Hepatocyte (in vitro differentiated cells): Measurements from ENCODE around the gene ATAD5. TPM values are rescaled to one million over a fixed set of nuclear protein-coding genes. Genes with fewer than 3 reads are reported as not detected.
A peak's percentile ranks its signal among the peaks of the same experiment; 100 is the strongest.

ENCODE experiments used
- DNase-seq: peaks from one replicate; pipeline ENCODE4 v3.0.0-alpha.2; 2016; ENCODE audit warnings: low spot score
- H2AFZ ChIP-seq: fragments of 200-600 bp; sonication (generic); 2 replicates; pipeline ENCODE4 v1.6.0; 2016; ENCODE audit warnings: antibody characterized with exemption, mild to moderate bottlenecking
- H3K27ac ChIP-seq: fragments of 200-600 bp; sonication (generic); 2 replicates; pipeline ENCODE4 v1.5.1; 2016; ENCODE audit warnings: mild to moderate bottlenecking
- H3K27me3 ChIP-seq: fragments of 200-600 bp; sonication (generic); 2 replicates; pipeline ENCODE4 v1.6.1; 2016
- H3K36me3 ChIP-seq: fragments of 200-600 bp; sonication (generic); replicated peaks from 2 replicates; pipeline ENCODE4 v1.5.1; 2016; ENCODE audit warnings: low read depth; ENCODE audit not compliant: insufficient read depth
- H3K4me1 ChIP-seq: fragments of 200-600 bp; sonication (generic); 2 replicates; pipeline ENCODE4 v1.5.1; 2016; ENCODE audit warnings: mild to moderate bottlenecking, moderate library complexity; ENCODE audit not compliant: insufficient read depth
- H3K4me2 ChIP-seq: fragments of 200-600 bp; sonication (generic); 2 replicates; pipeline ENCODE4 v1.6.0; 2016
- H3K4me3 ChIP-seq: fragments of 200-600 bp; sonication (generic); 2 replicates; pipeline ENCODE4 v1.5.1; 2016; ENCODE audit warnings: mild to moderate bottlenecking
- H3K79me2 ChIP-seq: fragments of 200-600 bp; sonication (generic); 2 replicates; pipeline ENCODE4 v1.6.0; 2017; ENCODE audit warnings: mild to moderate bottlenecking
- H3K9me2 ChIP-seq: fragments of 200-600 bp; sonication (generic); replicated peaks from 2 replicates; pipeline ENCODE4 v1.6.0; 2017; ENCODE audit warnings: mild to moderate bottlenecking; ENCODE audit not compliant: insufficient read depth
- H3K9me3 ChIP-seq: fragments of 200-600 bp; sonication (generic); 2 replicates; pipeline ENCODE4 v1.5.1; 2016; ENCODE audit warnings: low read depth, mild to moderate bottlenecking
- H4K20me1 ChIP-seq: fragments of 200-600 bp; sonication (generic); 2 replicates; pipeline ENCODE4 v1.6.0; 2016; ENCODE audit warnings: mild to moderate bottlenecking; ENCODE audit not compliant: insufficient read depth, poor library complexity, severe bottlenecking
- EZH2 ChIP-seq: fragments of 200-600 bp; sonication (generic); IDR thresholded peaks from 2 replicates; pipeline ENCODE4 v1.6.1; 2016; ENCODE audit warnings: antibody characterized with exemption, mild to moderate bottlenecking, borderline replicate concordance
- EZH2phosphoT487 ChIP-seq: fragments of 200-600 bp; sonication (generic); IDR thresholded peaks from one replicate; pipeline ENCODE4 v1.6.1; 2018; ENCODE audit warnings: antibody characterized with exemption, mild to moderate bottlenecking, low read depth, moderate library complexity; ENCODE audit not compliant: unreplicated experiment, severe bottlenecking
- WGBS: methylation state at CpG from one replicate; pipeline ENCODE4 v1.1.6; 2016; ENCODE audit warnings: low lambda C conversion rate; ENCODE audit errors: missing lambda C conversion rate; 5-methylcytosine and 5-hydroxymethylcytosine counted together
- polyA plus RNA-seq: library from polyadenylated mRNA; unstranded; fragments of >200 nt; fragmentation: Nextera tagmentation; extraction: Ambion mirVana; gene quantifications from 2 replicates; pipeline ENCODE4 v1.2.1, GENCODE V29; 2016
- total RNA-seq: library from RNA; depleted of rRNA; stranded (reverse); fragments of >200 nt; gene quantifications from 2 replicates; pipeline ENCODE4 v1.2.3, GENCODE V29; 2014
- TF ChIP-seq, protein P1 (sequence below): fragments of 200-600 bp; sonication (generic); IDR thresholded peaks from 2 replicates; pipeline ENCODE4 v1.5.1; 2016; ENCODE audit warnings: antibody characterized with exemption, mild to moderate bottlenecking; ENCODE audit not compliant: poor library complexity

The ATAD5 gene
- total and polyA plus RNA-seq, 2 experiments from 2014 or later = 1.5 to 3.2 TPM

DNA sequence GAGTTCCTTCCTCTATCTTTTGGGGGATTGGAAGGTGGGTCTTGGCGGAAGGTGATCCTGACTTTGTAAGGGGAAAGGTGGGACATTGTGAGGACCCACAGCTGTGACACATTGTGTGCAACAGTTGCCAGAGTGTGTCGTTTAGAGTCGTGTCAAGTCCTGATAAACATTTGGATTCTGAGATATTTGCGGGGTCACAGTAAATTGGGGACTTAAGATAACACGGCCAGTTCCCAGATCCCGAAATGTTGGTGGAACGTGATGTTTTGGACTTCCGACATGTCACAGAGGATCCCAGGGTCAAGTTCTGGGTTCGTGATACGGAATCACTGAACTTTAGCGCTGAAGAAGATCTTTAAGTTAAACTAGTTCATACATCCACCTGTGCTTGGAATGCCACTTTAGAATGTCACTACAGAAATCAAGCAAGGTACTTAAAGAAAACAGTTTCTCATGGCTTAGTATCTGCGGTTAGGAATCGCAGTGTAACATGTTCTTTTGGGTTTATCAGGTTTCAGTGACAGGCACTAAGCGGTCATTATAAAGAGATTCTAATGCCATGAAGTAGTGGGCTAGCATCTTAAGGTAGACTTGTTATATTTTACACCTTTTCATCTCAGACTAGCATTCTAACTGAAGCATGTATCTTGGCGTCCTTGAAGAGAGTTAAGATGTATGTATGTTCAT is 815 bp downstream of the ATAD5 start:
- H3K27ac ChIP-seq = peak overlapping the region; percentile 36
- no peaks in the 10 kb centered on the region for H3K9me2 ChIP-seq
- TF ChIP-seq, protein P1, sequence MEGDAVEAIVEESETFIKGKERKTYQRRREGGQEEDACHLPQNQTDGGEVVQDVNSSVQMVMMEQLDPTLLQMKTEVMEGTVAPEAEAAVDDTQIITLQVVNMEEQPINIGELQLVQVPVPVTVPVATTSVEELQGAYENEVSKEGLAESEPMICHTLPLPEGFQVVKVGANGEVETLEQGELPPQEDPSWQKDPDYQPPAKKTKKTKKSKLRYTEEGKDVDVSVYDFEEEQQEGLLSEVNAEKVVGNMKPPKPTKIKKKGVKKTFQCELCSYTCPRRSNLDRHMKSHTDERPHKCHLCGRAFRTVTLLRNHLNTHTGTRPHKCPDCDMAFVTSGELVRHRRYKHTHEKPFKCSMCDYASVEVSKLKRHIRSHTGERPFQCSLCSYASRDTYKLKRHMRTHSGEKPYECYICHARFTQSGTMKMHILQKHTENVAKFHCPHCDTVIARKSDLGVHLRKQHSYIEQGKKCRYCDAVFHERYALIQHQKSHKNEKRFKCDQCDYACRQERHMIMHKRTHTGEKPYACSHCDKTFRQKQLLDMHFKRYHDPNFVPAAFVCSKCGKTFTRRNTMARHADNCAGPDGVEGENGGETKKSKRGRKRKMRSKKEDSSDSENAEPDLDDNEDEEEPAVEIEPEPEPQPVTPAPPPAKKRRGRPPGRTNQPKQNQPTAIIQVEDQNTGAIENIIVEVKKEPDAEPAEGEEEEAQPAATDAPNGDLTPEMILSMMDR = no peak
- no peak for TF ChIP-seq EZH2phosphoT487
- TF ChIP-seq EZH2 = no peak
- no peak for DNase-seq
- H3K9me3 ChIP-seq = no peaks in the 10 kb centered on the region
- no peaks in the 10 kb centered on the region for H4K20me1 ChIP-seq
- peaks cover 12% of the 10 kb centered on the region for H3K4me1 ChIP-seq
- peak overlapping the region; percentile 95 for H2AFZ ChIP-seq
- H3K4me2 ChIP-seq = peak overlapping the region; percentile 89
- H3K36me3 ChIP-seq = no peaks in the 10 kb centered on the region
- peaks cover 30% of the 10 kb centered on the region for H3K79me2 ChIP-seq
- whole genome bisulfite sequencing = 6% methylated on average over 15 of the region's 15 CpGs
- no peaks in the 10 kb centered on the region for H3K27me3 ChIP-seq
- peak overlapping the region; percentile 91 for H3K4me3 ChIP-seq

GRCh38 chr17:30838202-30838807 is 6.5 kb downstream of the ATAD5 start:
- no peak for DNase-seq
- H3K9me3 ChIP-seq = no peaks in the 10 kb centered on the region
- H3K4me2 ChIP-seq = no peak overlapping the region
- no peaks in the 10 kb centered on the region for H4K20me1 ChIP-seq
- TF ChIP-seq, protein P1 = no peak
- no peaks in the 10 kb centered on the region for H3K27me3 ChIP-seq
- 93% methylated on average over 5 of the region's 5 CpGs for WGBS
- H3K9me2 ChIP-seq = no peaks in the 10 kb centered on the region
- no peak overlapping the region for H3K27ac ChIP-seq
- H3K4me3 ChIP-seq = no peak overlapping the region
- no peaks in the 10 kb centered on the region for H3K36me3 ChIP-seq
- peaks cover 16% of the 10 kb centered on the region for H3K79me2 ChIP-seq
- H2AFZ ChIP-seq = no peak overlapping the region
- H3K4me1 ChIP-seq = no peaks in the 10 kb centered on the region

DNA sequence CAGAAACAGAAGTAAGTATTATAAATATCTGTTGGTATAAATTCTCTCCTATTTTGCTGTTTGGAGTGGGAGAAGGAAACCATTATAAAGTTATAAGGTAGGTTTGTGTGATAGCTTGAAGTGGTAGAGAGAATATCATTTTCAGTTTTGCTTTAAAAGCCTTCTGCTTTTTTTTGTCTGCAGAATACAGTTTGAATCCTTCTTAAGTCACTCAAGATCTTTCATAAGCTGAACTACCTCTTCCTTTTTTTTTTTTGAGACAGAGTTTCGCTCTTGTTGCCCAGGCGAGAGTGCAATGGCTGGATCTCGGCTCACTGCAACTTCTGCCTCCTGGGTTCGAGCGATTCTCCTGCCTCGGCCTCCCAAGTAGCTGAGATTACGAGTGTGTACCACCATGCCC is 9.0 kb downstream of the ATAD5 start:
- H3K79me2 ChIP-seq = no peaks in the 10 kb centered on the region
- no peak for TF ChIP-seq EZH2phosphoT487
- TF ChIP-seq, protein P1 = no peak
- no peak for TF ChIP-seq EZH2
- WGBS = 100% methylated on average over 6 of the region's 7 CpGs
- no peaks in the 10 kb centered on the region for H4K20me1 ChIP-seq
- H3K4me1 ChIP-seq = no peaks in the 10 kb centered on the region
- no peak overlapping the region for H3K4me2 ChIP-seq
- no peaks in the 10 kb centered on the region for H3K9me3 ChIP-seq
- H3K27me3 ChIP-seq = no peaks in the 10 kb centered on the region
- no peak overlapping the region for H3K27ac ChIP-seq
- H3K9me2 ChIP-seq = no peaks in the 10 kb centered on the region
- H2AFZ ChIP-seq = no peak overlapping the region
- H3K36me3 ChIP-seq = no peaks in the 10 kb centered on the region
- no peak overlapping the region for H3K4me3 ChIP-seq
- no peak for DNase-seq
